NCI-H2196 treated with DMSO at 0.1 percent for 48 hours (cell line): ENCODE results near the gene PLOD3.

Source experiments
- DNase-seq: peaks from one replicate; lab custom pipeline; 2025; ENCODE audit not compliant: unreplicated experiment; lab: John Stamatoyannopoulos, UW

PLOD3 gene

GRCh38 chr7:101239191-101239950 is 22.0 kb upstream of the PLOD3 start:
- DNase-seq, result no peak

GRCh38 chr7:101238226-101239182 is 21.1 kb upstream of the PLOD3 start:
- DNase-seq, result no peak

GRCh38 chr7:101237206-101238067 is 20.1 kb upstream of the PLOD3 start, which contains the start of gene CLDN15:
Gene CLDN15 (minus strand): TSS chr7:101237802. CDS start chr7:101237581, 221 bp downstream.
- no peak for DNase-seq

- DNase-seq, result no peak
These were observed 19.0 kb upstream of the PLOD3 start for GRCh38 chr7:101236292-101236835.

- DNase-seq, result no peak
These were observed 18.1 kb upstream of the PLOD3 start for GRCh38 chr7:101235522-101235921.

- no peak for DNase-seq
These were observed 17.7 kb upstream of the PLOD3 start for GRCh38 chr7:101235050-101235449.

- no peak for DNase-seq
These were observed 17.3 kb upstream of the PLOD3 start for GRCh38 chr7:101234636-101235035.

GRCh38 chr7:101233907-101234547 is 16.6 kb upstream of the PLOD3 start:
- no peak for DNase-seq

- DNase-seq, result peak; percentile 86
These were observed 14.9 kb upstream of the PLOD3 start for GRCh38 chr7:101232141-101232850.

- no peak for DNase-seq
These were observed 14.3 kb upstream of the PLOD3 start for GRCh38 chr7:101231644-101232043.

GRCh38 chr7:101226721-101227120 is 9.3 kb upstream of the PLOD3 start:
- no peak for DNase-seq

GRCh38 chr7:101225650-101226049 is 8.3 kb upstream of the PLOD3 start:
- no peak for DNase-seq

- no peak for DNase-seq
These were observed 6.1 kb upstream of the PLOD3 start for GRCh38 chr7:101223528-101223927.

- DNase-seq, result no peak
These were observed 5.0 kb upstream of the PLOD3 start for GRCh38 chr7:101222275-101222830.

GRCh38 chr7:101220295-101220694 is 2.9 kb upstream of the PLOD3 start:
- no peak for DNase-seq

GRCh38 chr7:101218236-101219125 is 1.1 kb upstream of the PLOD3 start:
- DNase-seq, result no peak

- DNase-seq, result no peak
These were observed 457 bp downstream of the PLOD3 start for GRCh38 chr7:101216860-101217387.
